Parathyroid adenoma (tissue), 2 donors: Measurements from ENCODE around the gene DYNC2I2.
A peak's percentile ranks its signal among the peaks of the same experiment; 100 is the strongest.

Experiments
- H2AFZ ChIP-seq: fragments of 300-600 bp; sonication (generic); one replicate; pipeline ENCODE4 v1.7.0; 2017; ENCODE audit warnings: antibody characterized with exemption, mild to moderate bottlenecking
- H3K27ac ChIP-seq: fragments of 300-600 bp; sonication (generic); one replicate; pipeline ENCODE4 v1.7.0; 2017
- H3K27me3 ChIP-seq: fragments of 300-600 bp; sonication (generic); one replicate; pipeline ENCODE4 v1.7.0; 2017; ENCODE audit warnings: low read length; ENCODE audit not compliant: control insufficient read depth, insufficient read depth
- H3K36me3 ChIP-seq: fragments of 300-600 bp; sonication (generic); one replicate; pipeline ENCODE4 v1.7.0; 2017; ENCODE audit warnings: low read length; ENCODE audit not compliant: control insufficient read depth, insufficient read depth
- H3K4me1 ChIP-seq: fragments of 300-600 bp; sonication (generic); one replicate; pipeline ENCODE4 v1.7.0; 2017; ENCODE audit warnings: control low read depth
- H3K4me2 ChIP-seq: fragments of 300-600 bp; sonication (generic); one replicate; pipeline ENCODE4 v1.7.0; 2017; ENCODE audit warnings: low read length
- H3K4me3 ChIP-seq: fragments of 300-600 bp; sonication (generic); one replicate; pipeline ENCODE4 v1.7.0; 2017; ENCODE audit warnings: low read depth, low read length
- H3K79me2 ChIP-seq: fragments of 300-600 bp; sonication (generic); one replicate; pipeline ENCODE4 v1.7.0; 2017; ENCODE audit warnings: control low read depth
- H3K9ac ChIP-seq: fragments of 300-600 bp; sonication (generic); one replicate; pipeline ENCODE4 v1.7.0; 2017; ENCODE audit warnings: mild to moderate bottlenecking
- H3K9me3 ChIP-seq: fragments of 300-600 bp; sonication (generic); one replicate; pipeline ENCODE4 v1.7.0; 2017; ENCODE audit warnings: low read length; ENCODE audit not compliant: control insufficient read depth
- CTCF ChIP-seq: fragments of 300-600 bp; sonication (generic); IDR thresholded peaks from one replicate; pipeline ENCODE4 v1.7.0; 2017; ENCODE audit warnings: antibody characterized with exemption, mild to moderate bottlenecking
- donor health status: primary hyperparathyroidism.

The DYNC2I2 gene

GRCh38 chr9:128636556-128637530, 19.8 kb downstream of the DYNC2I2 start:
- no peak for TF ChIP-seq CTCF
- H3K36me3 ChIP-seq, result no peaks in the 10 kb centered on the region
- no peaks in the 10 kb centered on the region for H3K79me2 ChIP-seq
- H3K4me3 ChIP-seq, result no peak overlapping the region
- no peak overlapping the region for H3K27ac ChIP-seq
- no peaks in the 10 kb centered on the region for H3K4me1 ChIP-seq
- H3K9ac ChIP-seq, result no peak overlapping the region
- H2AFZ ChIP-seq, result no peak overlapping the region
- H3K9me3 ChIP-seq, result no peaks in the 10 kb centered on the region
- no peak overlapping the region for H3K4me2 ChIP-seq
- H3K27me3 ChIP-seq, result no peaks in the 10 kb centered on the region

- no peaks in the 10 kb centered on the region for H3K79me2 ChIP-seq
- TF ChIP-seq CTCF, result peak; percentile 19
- H3K36me3 ChIP-seq, result no peaks in the 10 kb centered on the region
- H3K9me3 ChIP-seq, result no peaks in the 10 kb centered on the region
- H2AFZ ChIP-seq, result peak overlapping the region; percentile 64
- H3K27ac ChIP-seq, result peak overlapping the region; percentile 83
- H3K4me2 ChIP-seq, result no peak overlapping the region
- no peaks in the 10 kb centered on the region for H3K4me1 ChIP-seq
- H3K27me3 ChIP-seq, result no peaks in the 10 kb centered on the region
- no peak overlapping the region for H3K9ac ChIP-seq
- no peak overlapping the region for H3K4me3 ChIP-seq
Observed at GRCh38 chr9:128636024-128636390, 20.6 kb downstream of the DYNC2I2 start.

GRCh38 chr9:128635266-128636023, 21.2 kb downstream of the DYNC2I2 start:
- no peaks in the 10 kb centered on the region for H3K9me3 ChIP-seq
- peak; percentile 68 for TF ChIP-seq CTCF
- H3K4me2 ChIP-seq, result peak overlapping the region; percentile 15
- H3K79me2 ChIP-seq, result no peaks in the 10 kb centered on the region
- no peak overlapping the region for H3K4me3 ChIP-seq
- H3K4me1 ChIP-seq, result no peaks in the 10 kb centered on the region
- peak overlapping the region; percentile 83 for H3K27ac ChIP-seq
- H3K9ac ChIP-seq, result no peak overlapping the region
- H3K36me3 ChIP-seq, result no peaks in the 10 kb centered on the region
- peak overlapping the region; percentile 64 for H2AFZ ChIP-seq
- no peaks in the 10 kb centered on the region for H3K27me3 ChIP-seq

- no peaks in the 10 kb centered on the region for H3K79me2 ChIP-seq
- H3K4me2 ChIP-seq, result no peak overlapping the region
- no peak for TF ChIP-seq CTCF
- H3K9ac ChIP-seq, result no peak overlapping the region
- peak overlapping the region; percentile 83 for H3K27ac ChIP-seq
- H3K9me3 ChIP-seq, result no peaks in the 10 kb centered on the region
- no peaks in the 10 kb centered on the region for H3K27me3 ChIP-seq
- no peak overlapping the region for H2AFZ ChIP-seq
- H3K4me1 ChIP-seq, result no peaks in the 10 kb centered on the region
- H3K36me3 ChIP-seq, result no peaks in the 10 kb centered on the region
- H3K4me3 ChIP-seq, result no peak overlapping the region
Observed at GRCh38 chr9:128634651-128635262, 21.9 kb downstream of the DYNC2I2 start.
